GM19099 (cell line): ENCODE data around the gene LRG1.

Experiments
- POLR2A ChIP-seq: IDR thresholded peaks from 3 replicates; pipeline ENCODE4 v1.6.1; 2011; ENCODE audit warnings: low read depth; ENCODE audit not compliant: insufficient read length; ENCODE audit errors: extremely low read depth

Gene LRG1

DNA sequence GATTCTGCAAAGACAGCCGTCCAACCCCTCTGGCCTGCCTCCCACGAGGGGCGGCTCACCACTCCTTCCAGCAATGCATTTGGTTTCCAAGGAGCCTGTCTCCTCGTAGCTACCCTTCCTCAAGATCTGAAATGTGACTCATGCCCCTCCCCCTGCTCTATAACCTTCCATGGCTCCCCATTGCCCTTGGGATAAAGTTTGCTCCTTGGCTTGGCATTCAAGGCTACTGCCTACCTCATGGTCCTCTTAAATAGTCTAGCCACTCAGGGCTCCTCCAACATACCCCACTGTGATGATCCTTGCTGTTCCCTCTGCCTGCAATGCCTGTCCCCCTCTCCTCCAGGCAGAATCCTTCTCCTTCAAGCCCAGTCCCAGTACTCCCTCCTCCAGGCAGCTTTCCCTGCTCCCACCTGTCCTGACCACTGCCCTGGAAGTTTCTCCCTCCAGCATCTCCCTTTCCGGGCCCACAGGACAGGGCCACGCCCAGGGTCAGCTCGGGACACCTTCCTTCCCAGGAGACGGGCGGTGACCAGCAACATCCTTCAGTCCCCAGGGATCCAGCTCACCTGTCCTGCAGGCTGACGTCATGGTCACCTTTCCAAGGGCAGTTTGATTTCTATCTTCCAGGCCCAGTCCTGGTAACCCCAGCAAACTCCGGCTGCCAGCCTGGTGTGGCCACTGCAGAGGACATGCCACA is 38.9 kb upstream of the LRG1 start:
- TF ChIP-seq POLR2A, result no peak

DNA sequence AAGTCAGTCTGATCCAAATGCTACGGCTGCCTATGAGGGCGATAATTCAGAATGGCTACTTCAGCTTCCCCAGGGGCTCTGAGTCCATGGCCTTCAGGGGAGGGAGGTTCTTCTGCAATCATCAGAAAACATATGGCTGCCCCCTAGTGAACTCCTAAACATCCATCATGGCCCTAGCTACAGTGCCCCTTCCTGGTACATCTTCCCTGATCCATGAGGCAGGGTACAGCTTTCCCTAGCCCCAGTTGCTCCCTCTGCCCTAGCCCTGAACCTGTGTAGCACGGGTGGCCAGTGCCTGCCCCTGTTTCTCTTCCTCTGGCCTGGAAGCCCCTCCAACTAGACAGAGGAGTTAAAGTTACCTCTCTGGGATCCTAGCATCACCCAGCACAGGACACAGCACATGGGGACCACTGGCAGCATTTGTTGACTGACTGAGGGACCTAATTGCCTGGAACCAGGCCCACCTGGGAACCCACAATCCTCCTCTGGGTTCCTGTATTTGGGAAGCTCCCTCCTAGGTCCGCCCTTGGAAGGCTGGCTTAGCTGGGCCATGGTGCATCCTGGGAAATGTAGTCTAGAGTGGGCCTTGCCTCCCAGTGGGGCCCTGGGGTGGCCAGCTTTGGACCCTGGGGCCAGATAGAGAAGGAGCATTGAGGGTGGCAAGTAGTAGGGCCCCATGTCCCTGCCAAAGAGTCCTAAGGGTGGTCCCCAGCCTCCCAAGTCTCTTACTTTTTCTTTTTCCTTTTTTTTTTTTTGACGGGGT is 37.4 kb upstream of the LRG1 start:
- no peak for TF ChIP-seq POLR2A

DNA sequence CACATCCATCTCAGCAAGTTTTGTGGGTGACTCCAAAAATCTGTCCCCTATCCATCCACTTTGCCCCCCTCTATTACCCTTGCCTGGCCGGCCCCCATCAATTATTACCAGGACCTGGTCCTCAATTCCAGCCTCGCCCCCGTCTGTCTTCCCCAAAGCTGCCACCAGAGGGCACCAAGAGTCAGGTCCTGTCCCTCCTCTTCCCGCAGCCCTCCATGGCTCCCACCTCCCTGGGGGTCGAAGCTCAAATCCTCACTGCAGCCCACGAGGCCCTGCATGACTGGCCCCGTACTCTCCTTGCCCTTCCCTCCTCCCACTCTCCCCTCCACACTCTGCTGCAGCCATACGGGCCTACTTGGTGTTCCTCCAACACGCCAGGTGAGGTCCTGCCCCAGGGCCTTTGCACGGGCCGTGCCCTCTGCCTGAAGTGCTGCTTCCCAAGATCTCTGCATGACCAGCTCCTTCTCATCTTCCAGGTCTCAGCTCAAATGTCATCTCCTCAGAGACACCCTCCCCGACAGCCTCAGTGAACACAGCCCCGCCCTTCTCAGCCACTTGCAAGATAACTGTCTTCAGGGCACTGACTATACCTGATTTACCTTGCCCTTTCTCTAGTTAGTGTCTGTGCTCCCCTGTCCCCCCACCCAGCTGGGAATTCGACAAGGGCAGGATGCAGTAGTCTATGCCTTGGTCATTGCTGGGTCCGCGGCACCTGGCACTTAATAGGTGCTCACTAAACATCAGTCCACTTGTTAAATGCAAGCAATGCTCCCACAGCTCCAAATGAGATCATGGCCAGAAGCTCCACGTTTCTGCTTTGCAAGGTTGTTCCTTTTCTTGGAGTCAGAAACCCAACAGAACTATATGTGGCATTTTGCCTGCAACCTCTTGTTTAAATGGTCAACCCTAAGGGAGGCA is 36.4 kb upstream of the LRG1 start:
- no peak for TF ChIP-seq POLR2A

DNA sequence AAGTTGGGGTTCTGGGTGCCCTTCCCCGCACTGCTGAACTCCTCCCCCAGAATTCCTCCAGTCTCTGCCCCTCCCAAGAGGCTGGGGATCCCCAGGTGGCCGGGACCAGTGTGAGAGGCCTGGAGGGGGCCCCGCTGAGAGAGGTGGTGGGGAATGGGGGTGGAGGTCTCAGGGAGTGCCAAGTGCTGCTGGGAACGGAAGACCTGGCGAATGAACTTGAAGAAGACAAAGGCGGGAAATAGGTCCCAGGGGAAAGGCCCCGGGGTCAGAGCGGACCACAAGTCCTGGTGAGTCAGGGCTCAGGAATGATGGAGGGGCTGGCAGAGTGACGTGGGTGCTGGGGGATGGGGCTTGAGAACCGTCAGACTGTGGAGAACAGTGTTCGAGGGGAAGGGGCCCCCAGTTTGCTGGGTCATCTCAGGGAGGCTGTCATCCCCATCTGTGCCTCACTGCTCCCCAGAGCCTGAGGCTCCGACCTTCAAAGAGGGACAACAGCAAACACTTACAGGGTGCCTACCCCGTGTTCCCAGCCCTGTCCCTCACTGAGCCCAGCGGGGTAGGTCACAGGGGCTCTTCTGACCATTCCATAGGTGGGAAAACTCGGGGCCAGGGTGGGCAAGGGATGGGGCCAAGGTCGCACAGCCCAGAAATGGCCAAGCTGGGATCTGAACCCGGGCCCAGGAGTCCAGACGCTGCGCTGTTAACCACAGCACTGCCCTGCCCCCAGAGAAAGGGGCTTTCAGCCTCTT is 35.6 kb upstream of the LRG1 start:
- no peak for TF ChIP-seq POLR2A

DNA sequence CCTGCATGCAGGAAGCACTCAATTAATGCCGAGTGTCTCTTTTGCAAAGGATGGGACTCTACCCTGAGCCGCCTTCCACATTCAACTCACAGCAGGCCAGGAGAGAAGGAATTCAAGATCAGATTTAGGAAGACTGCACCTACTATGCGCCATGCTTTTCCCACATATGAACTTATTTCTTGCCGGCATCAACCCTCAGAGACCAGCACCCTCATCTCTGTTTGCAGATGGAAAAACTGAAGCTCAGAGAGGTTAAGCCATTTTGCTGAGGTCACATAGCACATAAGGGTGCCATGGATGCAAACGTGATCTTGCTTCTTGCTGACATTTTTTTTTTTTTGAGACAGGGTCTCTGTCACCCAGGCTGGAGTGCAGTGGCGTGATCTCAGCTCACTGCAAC is 33.8 kb upstream of the LRG1 start:
- no peak for TF ChIP-seq POLR2A

DNA sequence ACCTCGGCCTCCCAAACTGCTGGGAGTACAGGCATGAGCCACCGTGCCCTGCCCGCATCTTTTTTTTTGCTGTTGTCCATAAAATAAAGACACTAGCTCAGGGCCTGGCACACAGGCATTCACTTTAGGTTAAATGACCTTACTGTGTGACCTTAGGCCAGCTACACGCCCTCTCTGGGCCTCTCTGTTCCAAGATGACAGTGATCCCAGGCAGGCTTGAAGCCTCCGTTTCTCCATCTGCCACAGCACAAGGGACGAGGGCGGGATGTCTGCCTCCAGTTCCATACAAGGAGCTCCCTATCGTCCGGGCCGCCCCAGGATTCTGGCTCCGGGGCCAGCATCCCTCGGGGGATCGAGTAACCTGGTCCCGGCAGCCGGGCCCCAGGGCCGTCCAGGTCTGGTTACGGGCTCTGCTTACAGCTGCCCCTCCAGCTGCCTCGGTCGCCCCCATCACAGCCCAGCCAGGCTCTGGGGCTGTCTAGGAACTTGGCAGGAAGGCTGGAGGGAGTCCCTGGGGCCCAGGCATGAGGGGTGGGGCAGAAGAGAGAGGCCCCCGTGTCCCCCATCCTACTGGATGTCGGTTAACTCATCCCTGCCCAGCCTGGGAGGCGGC is 31.6 kb upstream of the LRG1 start:
- no peak for TF ChIP-seq POLR2A

DNA sequence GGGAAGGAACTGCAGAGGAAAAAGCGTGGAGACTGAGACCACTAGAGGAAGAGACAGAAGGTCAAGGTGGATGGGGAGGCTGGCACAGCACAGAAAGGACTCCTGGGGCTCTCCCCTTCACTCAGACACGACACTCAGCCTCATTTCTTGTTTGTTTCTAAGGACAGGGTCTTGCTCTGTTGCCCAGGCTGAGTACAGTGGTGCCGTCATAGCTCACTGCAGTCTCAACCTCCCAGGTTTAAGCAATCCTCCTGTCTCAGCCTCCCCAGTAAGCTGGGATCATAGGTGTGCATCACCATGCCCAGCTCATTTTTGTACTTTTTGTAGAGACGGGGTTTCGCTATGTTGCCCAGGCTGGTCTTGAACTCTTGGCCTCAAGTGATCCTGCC is 31.1 kb upstream of the LRG1 start:
- no peak for TF ChIP-seq POLR2A

DNA sequence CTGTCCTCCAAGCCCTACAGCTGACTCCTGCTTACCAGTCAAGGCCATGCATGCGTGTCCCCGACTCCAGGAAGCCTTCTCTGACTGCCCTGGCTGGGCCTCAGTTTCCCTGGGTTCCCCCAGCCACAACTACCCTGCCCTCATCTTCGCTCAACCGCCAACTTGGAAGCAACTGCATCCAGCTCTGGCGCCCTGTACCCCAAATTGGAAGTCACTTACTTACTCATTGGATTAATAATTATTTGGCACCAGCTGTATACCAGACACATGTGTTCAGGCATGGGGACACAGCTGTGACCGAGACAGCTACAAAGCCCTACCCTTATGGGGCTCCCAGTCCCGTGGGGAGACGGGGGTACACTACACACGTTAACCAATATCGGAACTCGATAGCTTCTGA is 30.6 kb upstream of the LRG1 start:
- no peak for TF ChIP-seq POLR2A

DNA sequence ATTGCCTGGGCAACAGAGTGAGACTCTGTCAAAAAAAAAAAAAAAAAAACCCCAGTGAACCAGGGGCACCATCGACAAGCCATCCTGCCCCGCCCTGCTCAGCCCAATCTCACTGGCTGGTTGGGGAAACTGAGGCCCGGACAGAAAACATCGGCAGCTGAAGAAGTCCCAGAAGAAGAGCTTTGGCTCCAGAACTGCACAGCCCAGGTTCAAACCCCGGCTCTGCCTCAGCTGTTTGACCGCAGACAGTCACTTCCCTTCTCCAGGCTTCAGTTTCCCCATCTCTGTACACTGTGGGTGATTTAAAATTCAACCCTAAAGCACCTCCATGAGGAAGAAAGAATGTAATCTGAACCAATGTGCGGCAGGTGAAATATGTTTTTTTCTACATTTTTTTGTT is 29.1 kb upstream of the LRG1 start:
- no peak for TF ChIP-seq POLR2A

DNA sequence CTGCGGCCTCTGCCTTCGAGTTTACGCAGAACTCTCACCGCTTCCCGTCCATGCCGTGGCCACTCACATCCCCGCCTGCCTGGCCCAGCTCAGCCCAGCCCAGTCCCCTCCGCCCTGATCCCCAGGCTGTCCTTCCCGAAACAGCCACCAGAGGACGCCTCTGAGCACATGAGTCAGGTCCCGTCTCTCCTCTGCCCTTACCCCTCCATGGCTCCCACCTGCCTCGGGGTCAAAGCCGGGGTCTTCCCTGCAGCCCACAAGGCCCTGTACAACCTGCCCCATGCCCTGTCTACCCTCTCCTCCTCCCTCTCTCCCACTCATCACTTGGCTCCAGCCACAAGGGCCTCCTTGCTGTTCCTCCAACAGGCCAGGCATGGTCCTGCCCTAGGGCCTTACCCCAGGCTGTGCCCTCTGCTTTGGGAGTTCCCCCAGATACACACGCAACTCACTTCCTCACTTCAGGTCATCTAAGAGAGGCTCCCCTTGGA is 27.8 kb upstream of the LRG1 start:
- no peak for TF ChIP-seq POLR2A

DNA sequence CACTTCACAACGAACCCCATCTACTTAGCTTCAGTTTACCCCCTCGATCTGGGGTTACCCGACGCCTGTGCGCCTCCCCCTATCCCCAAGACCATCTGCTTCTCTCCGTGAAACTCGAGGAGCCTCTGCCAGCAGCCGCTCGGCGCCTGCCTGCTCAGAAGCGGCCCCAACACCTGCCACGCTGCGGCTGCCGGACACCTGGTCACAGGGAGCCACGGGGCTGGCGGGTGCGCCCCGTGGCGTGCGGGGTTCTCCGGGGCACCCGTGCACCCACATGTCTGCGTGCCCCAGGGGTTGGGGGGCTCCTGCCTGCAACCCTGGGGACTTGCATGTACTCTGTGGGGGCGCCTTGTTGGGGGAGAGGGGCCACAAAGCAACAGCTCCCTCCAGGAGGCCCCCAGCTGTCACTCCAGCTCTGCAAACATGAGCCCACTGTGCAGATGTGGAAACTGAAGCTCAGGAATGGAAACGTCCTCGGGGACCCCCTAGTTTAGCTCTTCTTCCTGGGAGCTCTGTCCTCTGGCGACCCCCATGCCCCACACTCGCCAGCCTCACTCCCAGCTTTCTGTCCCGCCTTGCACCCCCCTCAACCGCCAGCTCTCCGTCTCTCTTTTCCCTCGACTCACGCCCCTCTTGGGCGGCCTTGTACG is 26.7 kb upstream of the LRG1 start:
- no peak for TF ChIP-seq POLR2A

DNA sequence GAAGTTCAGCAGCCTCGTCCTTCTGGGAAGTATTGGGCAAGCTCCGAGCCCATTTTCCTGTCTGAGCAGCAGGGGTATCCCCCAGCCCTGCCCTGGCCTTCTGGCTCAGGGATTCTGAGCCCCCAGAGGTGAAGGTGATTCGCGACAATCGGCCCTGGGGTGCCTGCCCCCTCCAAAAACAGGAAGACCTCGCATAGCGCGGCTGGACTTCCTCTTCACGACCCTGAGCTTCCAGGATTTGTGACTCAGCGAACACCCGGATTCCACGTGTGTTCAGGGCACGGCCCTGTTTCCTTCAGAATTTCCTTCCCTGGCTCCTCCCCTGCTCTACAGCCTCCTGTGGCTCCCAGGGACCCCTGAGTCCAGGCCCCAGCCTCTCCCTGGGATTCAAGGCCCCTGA is 19.7 kb upstream of the LRG1 start, which contains the start of gene SEMA6B:
TSS of gene SEMA6B (minus strand) at position 116 of the 400 bp plus-strand sequence. CDS start 1,227 bp downstream, outside the sequence.
- no peak for TF ChIP-seq POLR2A
